HK-2 (cell line): Measurements from ENCODE around the gene RTN1.
"Not testable (repeated sequence)": the region's sequence is repeated elsewhere in the genome, so short reads cannot be mapped to it uniquely, and the experiment has no call there.

Source experiments
- DNase-seq: peaks from one replicate; pipeline ENCODE4 v3.0.0-alpha.2; 2018; ENCODE audit not compliant: unreplicated experiment

The RTN1 gene

DNA sequence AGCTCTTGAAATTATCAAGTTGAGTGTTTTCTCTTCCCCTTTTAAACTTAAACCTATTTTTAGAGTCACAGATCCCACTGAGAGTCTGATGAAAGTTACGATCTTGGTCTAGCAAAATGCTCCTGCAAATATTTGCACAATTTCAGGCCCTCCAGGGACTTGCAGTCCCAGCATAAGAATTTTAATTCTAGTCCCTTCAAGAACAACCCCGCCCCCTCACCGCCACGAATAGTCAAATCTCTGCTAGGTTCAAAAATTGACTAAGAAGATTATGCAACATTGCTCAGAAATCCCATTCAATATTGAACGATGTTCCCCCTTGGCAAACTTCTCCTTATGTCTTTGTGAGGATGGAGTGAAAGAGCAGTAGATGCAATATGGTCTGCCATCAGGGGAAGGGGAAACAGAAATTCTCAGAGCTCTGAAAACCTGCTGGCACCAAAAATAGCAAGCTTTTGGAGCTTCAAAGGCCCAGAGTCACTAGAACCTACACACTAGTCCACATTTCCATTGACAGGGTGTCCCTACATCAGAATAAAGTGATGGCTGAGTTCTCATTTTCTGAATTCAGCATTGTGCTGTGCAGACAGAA, 166.4 kb downstream of the RTN1 start:
- no peak for DNase-seq

DNA sequence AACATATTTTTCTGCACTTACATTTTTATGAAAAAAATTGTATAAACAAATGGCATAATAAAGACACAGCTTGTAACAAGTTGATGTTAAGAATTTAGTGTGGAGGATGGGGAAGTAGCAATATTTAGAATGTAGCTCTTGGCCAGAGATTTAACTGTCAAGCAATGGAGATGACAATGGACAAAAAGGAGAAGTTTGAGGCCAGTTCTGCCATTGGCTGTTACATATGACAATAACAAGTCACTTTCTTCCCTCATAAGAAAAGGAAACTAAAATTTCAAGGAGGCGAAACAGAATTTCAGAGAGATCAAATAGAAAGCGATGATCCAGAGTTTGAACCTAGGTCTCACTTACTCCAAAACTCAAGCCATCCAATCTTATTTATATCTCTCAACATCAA, 171.1 kb downstream of the RTN1 start:
- DNase-seq, result no peak

DNA sequence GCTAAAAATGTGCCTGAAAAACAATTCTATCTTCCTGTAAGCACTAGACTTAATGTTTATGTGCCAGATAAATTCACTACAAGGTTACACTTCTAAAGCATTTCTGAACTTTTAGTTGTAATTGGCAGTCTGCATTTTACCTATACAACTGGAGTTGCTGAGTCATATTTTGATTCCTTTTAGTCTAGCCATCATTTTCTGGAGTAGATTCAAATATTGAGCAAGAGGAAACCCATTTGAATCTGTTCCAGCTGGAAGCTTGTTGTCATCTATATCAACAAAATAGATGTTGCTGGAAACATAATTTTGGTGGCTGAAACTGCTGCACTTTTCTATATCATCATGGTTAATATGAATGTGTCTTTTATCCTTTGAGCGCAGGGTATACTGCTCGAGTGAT, 171.8 kb downstream of the RTN1 start:
- no peak for DNase-seq

DNA sequence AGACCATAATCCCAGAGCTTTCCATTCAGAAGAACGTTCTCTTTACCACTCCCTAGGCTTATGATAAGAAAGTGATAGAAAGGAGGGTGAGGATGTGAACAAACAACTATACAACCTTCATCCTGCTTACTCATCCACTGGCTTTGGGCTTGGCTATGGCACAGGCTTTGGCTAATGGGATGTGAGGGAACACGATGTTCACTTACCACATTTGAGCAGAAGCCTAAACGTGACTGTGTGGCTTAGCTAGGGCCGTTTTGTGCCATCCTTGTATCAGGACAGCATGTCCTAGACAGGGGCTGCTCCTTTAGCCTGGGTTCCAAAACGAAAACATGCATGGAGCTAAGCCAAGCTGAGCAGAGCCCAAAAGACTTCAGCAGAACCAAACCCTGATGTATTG, 175.4 kb downstream of the RTN1 start:
- no peak for DNase-seq

DNA sequence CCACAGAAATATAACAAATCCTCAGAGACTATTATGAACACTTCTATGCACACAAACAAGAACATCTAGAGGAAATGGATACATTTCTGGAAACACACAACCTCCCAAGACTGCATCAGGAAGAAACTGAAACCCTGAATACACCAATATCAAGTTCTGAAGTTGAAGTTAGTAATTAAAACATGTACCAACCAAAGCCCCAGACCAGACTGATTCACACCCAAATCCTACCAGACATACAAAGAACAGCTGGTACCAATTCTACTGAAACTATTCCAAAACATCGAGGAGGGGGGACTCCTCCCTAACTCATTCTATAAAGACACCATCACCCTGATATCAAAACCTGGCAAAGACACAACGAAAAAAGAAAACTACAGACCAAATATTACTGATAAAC, 179.3 kb downstream of the RTN1 start:
- DNase-seq, result no peak

DNA sequence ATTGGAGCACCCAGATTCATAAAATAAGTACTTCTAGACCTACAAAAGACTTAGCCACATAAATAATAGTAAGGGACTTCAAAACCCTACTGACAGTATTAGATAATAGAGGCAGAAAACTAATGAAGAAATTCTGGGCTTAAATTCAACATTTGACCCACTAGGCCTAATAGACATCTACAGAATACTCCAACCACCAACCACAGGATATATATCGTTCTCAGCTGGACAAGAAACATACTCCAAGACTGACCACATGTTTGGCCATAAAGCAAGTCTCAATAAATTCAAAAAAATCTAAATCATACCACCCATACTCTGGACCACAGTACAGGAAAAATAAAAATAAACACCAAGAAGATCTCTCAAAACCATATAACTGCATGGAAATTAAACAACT, 180.2 kb downstream of the RTN1 start:
- no peak for DNase-seq

DNA sequence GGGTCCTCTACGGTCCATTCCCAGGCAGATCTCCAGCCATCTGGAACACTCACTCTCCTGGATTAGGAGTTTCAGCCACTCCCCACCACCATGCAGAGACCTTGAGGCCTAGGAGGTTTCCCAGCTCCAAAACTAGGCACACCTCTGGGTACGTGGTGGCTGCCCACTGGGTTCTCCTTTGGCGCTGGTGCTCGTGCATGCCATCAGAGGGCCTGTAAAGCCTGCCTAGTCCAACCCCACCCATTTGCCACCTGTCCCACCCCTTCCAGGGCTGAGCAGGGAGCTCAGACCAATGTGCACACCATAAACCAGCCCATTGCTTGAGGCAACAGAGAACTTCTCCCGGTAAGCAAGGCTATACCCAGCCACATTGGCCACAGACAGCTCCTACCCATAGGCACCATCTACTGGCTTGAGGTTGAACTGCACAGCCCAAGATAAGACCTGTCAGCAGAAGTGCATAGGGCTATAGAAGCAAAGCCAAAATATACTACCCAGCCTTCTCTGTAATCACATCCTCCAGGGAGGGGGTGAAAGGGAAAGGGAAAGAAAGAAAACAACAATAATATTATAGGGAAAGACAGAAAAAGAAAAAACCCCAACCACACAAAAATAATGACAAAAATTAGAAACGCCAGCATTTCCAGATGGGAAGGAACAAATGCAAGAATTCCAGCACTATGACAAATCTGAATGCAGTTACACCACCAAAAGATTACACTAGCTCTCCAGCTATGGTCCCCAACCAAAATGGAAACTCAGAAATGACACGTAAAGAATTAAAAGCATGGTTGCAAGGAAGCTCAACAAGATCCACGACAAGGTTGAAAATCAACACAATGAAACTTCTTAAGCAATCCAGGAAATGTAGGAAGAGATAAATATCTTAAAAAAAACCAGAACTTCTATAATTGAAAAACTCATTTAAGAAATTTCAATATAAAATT, 182.1 kb downstream of the RTN1 start:
- DNase-seq, result peak; percentile 25

DNA sequence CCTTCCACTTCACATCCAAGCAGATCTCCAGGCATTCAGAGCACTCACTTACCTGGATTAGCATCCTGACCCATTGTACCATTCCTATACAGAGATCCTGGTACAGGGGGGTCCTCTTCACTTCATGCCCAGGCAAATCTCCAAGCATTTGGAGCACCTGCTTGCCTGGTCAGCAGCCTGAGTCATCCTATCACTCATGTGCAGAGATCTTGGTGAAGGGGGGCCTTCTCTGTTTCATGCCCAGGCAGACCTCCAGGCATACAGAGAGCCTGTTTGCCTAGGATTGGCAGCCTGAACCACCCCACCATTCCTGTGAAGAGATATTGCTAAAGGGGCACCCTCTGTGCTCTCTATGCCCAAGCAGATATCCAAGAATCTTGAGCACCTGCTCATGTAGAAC, 182.9 kb downstream of the RTN1 start:
- DNase-seq, result no peak

DNA sequence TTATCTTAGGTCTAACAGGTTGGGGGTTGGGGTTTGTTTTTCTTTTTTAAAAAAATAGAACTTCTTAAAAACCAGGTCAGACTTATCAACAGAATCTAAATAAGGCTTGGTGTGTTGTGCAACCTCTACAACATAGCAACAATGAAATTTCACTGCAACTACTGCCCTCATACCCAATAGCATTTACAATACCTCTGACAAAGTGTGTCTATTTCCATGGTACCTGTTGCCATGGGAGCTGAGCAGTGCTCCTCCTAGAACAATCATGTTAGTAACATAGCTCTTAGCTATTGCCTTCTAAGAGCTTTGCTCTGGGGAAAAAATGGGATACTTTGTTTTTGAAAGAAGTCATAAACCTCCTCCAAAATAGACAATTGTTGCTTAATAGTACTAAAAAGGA, 190.7 kb downstream of the RTN1 start:
- no peak for DNase-seq

DNA sequence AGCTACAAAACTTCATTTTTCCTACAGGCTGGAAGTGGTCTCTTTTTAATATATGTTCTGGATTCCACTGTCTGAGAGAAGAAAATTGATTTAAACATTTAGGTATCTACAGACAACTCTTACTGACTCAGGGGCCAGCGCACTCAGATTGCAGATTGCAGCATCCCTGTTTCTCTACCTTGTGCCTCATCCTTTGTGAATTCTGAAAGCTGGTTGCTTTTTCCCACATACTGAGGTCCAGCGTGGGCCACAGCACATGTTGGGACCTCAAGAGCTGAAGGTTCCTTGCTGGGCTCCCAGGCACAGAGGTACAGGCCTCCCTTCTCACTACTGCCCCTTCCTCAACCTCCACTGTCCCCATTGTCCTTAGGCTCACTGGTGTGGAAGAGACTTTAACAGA, 192.2 kb downstream of the RTN1 start:
- no peak for DNase-seq

DNA sequence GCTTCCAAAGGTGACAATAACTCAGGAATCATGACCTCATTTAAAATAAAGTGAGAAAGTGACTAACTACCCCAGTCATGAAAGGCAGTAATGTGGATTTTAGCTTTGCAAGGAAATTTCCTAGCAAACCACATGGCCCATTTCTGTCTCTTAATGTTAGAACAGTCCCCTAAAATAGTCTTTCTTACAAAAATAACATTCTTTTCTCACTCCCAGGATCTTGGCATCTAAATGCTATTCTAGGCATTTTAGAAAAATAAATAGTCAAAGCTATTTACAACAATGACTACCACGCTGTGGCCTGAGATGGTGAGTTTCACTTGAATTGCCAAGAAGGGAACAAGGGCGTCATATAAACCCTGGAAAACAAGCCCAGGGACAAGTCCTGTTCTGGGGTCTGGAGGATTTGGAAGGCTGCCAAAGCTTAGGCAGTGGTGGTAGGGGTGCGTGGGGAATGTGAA, 192.8 kb downstream of the RTN1 start:
- DNase-seq, result no peak

DNA sequence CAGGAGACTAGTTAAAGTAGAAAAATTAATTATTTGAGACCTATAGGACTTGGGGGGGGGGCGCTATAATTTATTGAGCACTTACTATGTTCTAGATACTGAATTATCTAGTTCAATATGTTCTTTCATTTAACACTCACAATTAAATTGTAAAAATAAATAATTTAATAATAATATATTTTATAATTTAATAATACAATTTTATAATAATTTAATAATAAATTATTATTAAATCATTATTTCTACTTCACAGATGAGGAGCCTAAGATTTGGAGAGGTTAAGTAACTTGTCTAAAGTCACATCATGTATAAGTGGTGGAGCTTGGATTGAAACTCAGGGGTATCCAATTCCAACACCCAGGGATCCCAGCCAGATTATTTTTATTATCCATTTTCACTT, 195.2 kb downstream of the RTN1 start:
- no peak for DNase-seq

DNA sequence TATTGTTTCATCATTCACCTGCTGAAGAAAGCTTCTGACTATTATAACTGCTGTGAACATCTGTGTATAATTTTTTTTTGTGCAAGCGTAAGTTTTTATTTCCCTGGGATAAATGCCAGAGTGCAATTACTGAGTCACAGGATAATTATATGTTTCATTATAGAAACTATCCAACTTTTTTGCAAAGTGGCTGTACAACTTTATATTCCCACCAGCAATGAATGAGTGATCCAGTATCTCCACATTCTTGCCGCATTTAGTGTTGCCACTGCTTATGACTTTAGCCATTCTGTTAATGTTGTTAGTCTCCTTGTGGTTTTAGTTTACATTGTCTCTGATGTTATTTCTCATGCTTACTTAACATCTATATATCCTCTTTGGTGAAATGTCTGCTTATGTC, 205.8 kb downstream of the RTN1 start:
- DNase-seq, result no peak

DNA sequence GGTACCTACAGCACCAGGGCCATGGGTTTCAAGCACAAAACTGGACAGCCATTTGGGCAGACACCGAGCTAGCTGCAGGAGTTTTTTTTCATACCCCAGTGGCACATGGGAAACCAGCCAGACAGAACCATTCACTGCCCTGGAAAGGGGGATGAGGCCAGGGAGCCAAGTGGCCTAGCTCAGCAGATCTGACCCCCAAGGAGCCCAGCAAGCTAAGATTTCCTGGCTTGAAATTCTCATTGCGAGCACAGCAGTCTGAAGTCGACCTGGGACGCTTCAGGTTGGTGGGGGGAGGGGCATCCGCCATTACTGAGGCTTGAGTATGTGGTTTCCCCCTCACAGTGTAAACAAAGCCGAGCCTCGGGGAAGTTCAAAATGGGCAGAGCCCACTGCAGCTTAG, 212.8 kb downstream of the RTN1 start:
- no peak for DNase-seq

DNA sequence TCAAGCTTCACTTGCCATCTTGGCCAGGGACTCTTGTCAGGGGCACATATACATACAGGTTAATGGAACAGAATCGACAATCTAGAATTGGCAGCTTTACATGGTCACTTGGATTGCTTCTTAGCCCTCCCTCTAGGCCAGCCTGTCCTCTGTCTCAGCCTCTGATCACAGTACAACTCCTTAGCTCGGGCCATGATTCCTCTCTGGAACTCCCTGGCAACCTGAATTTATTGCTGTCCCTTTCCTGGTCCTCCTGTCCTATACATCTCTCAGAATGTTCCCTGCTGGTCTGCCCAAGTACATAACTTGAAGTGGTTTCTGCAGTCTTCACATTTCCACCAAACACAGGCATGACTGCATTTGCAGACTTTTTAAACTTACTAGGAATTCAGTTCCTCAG, 214.1 kb downstream of the RTN1 start:
- no peak for DNase-seq

DNA sequence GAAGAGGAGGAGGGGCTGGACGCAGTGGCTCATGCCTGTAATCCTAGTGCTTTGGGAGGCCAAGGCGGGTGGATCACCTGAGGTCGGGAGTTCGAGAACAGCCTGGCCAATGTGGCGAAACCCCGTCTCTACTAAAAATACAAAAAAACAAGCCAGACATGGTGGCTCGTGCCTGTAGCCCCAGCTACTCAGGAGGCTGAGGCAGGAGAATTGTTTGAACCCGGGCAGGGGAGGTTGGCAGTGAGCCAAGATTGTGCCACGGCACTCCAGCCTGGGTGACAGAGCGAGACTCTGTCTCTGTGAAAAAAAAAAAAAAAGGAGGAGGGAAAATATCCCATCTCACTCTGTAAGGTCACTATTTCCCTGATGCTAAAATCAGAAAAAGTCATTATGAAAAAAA, 216.4 kb downstream of the RTN1 start:
- not testable (repeated sequence) for DNase-seq

DNA sequence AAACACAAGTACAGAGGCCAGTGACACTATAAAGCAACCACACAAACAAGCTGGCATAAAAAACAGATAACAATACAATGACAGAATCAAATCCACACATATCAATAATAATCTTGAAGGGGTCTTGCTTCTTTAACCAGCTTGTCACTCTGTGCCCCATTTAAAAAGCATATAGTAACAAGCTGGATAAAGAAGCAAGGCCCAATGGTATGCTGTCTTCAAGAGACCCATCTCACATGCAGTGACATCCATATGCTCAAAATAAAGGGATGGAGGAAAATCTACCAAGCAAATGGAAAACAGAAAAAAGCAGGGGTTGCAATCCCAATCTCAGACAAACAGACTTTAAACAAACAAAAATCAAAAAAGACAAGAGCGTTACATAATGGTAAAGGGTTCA, 223.7 kb downstream of the RTN1 start:
- DNase-seq, result not testable (repeated sequence)

DNA sequence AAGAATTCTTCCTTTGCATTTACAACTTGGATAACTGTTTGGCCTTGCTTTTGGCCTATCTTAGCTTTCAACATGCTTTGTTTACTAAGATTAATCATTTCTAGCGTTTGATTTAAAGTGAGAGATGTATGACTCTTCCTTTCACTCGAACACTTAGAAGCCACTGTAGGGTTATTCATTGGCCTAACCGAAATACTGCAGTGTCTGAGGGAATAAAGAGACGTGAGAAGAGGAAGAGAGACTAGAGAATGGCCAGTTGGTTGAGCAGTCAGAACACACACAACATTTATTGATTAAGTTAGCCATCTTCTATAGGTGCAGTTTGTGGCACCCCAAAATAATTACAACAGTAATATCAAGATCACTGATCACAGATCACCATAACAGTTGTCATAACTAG, 231.7 kb downstream of the RTN1 start:
- DNase-seq, result no peak

DNA sequence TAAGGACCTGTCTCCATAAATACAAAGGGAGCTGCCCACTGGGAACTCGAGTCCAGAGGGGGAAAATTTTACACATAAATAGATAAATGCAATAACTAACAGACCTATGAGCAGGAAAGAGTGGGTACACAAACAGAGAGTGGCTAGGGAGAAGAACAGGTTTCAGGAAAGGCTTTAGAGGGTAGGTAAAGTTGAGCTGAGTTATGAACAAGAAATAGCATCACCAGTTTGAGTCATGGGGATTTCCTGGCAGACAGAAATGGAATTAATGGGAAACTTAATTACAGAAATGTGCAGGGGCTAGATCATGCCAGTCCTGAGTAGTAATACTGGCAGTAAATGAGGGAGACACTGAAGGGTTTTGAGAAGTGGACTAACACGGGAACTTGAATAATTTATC, 236.0 kb downstream of the RTN1 start:
- no peak for DNase-seq

DNA sequence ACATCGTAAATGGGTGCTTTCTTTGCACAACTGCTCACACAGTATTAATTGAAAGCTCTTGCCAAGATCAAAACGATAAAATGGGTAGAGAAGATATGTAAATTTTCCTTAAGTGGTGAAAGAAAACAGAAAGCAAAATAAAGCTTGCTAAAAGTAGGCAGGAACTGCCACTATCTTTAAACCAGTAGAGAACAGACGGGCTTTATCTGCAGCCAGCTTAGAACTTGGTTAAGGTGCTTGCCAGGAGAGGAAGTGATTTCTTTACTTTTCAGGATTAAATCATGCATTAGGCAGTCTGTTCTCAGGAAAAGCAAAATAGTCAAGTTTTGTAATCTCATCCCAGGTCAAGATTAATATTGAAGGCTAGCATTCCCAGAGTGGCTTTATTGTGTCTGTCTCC, 237.1 kb downstream of the RTN1 start:
- DNase-seq, result no peak

DNA sequence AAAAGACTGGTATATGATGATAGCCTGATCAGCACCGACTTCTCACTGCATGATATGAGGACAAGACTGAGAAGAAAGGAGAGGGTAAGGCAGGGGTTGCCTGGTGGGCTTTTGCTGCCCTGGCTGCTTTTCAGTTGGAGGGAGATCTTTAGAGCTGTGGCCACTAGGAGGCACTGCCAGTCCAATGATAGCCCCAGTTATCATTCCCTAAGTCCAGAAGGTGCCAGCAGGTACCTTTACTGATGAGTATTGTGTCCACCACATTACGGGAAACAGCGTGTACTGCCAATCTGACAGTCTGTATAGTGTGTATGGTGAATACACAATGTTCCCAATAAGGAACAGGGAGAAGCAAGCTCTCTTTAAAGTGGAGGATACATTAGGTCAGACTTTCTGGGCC, 238.2 kb downstream of the RTN1 start:
- no peak for DNase-seq

DNA sequence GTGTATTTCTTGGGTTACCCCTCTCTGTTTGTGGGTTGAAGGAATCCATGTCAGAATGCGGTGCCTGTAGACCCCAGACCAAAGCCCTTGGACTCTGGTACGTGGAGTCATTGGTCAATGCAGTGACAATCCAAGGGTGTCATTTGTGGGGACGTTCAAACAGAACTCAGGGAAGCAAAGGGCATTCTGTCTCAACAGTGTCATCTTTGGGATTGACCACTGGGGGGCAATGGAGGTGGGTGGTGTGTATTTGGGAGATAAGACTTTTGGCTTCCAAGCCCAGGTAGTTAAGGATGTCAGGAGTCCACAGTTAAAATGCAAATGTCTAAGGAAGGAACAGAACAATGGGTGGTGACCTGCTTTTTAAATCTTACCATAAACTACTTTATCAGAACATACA, 239.3 kb downstream of the RTN1 start:
- no peak for DNase-seq

DNA sequence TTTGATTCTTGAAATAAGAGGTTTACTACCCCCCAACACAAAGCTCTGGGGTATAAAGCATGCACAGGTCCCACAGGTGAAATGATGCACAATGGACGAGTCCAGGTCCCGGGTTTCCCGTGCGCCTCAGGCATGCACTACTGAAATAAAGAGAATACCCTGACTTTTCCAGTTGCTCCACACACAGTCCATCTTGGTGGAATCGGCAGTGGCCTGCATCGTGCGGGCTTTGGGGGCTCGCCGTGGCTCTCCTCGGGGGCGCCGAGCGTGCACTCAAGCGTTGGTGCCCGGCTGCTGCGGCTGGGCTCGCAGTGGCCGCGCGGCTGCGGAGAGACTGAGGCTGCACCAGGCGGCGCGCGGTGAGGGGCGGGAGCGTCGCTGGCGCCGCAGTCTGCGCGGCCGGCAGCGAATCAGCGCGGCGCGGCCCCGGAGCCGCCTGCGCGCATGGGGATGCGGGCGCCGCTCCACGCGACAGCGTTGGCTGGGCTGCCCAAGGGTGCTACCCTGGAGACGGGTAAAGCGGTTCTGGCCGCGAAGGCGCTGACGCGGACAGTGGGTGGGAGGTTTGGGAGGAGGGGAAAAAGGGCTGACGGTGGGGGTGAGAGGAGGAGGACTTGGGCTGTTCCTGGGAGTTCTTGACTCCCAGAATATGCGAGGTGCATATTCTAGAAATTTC, 240.2 kb downstream of the RTN1 start:
- no peak for DNase-seq
